Measurements from ENCODE around the gene MTCH1. TPM values are rescaled to one million over a fixed set of nuclear protein-coding genes. Genes with fewer than 3 reads are reported as not detected.
"Not testable (repeated sequence)": the region's sequence is repeated elsewhere in the genome, so short reads cannot be mapped to it uniquely, and the experiment has no call there.

Gene MTCH1
- total and polyA plus RNA-seq, 2 donors: 106 to 184 TPM

- DNase-seq (ENCODE audit: extremely low spot score): no peak
- Histone ChIP-seq H3K4me3 (ENCODE audit: low read depth, low read length) (no peak overlapping the region), H3K36me3 (ENCODE audit: insufficient read depth) (no peaks in the 10 kb centered on the region), H3K4me1 (ENCODE audit: insufficient read depth) (no peaks in the 10 kb centered on the region), H3K27ac (ENCODE audit: low read depth) (no peak overlapping the region)
- WGBS: 89% methylated on average over 3 of the region's 3 CpGs
Observed at GRCh38 chr6:36949636-36950035, 36.4 kb downstream of the MTCH1 start.

- H3K4me3 ChIP-seq (ENCODE audit: low read depth, low read length); H3K36me3 ChIP-seq (ENCODE audit: insufficient read depth); DNase-seq (ENCODE audit: extremely low spot score); H3K4me1 ChIP-seq (ENCODE audit: insufficient read depth); H3K27ac ChIP-seq (ENCODE audit: low read depth): not testable (repeated sequence)
- WGBS: 91% methylated on average over 9 of the region's 9 CpGs
Observed at GRCh38 chr6:36949076-36949475, 36.9 kb downstream of the MTCH1 start.

GRCh38 chr6:36947570-36948351 lies 38.2 kb downstream of the MTCH1 start:
- Histone ChIP-seq H3K4me3 (ENCODE audit: low read depth, low read length) (no peak overlapping the region), H3K27ac (ENCODE audit: low read depth) (no peak overlapping the region), H3K4me1 (ENCODE audit: insufficient read depth) (no peaks in the 10 kb centered on the region), H3K36me3 (ENCODE audit: insufficient read depth) (no peaks in the 10 kb centered on the region)
- 71% methylated on average over 12 of the region's 12 CpGs for WGBS
- DNase-seq (ENCODE audit: extremely low spot score): no peak

- H3K36me3 ChIP-seq (ENCODE audit: insufficient read depth): no peaks in the 10 kb centered on the region
- no peak overlapping the region for H3K27ac ChIP-seq (ENCODE audit: low read depth)
- 88% methylated on average over 4 of the region's 4 CpGs for WGBS
- no peaks in the 10 kb centered on the region for H3K4me1 ChIP-seq (ENCODE audit: insufficient read depth)
- no peak for DNase-seq (ENCODE audit: extremely low spot score)
- no peak overlapping the region for H3K4me3 ChIP-seq (ENCODE audit: low read depth, low read length)
Observed at GRCh38 chr6:36946526-36946925, 39.5 kb downstream of the MTCH1 start.

DNA sequence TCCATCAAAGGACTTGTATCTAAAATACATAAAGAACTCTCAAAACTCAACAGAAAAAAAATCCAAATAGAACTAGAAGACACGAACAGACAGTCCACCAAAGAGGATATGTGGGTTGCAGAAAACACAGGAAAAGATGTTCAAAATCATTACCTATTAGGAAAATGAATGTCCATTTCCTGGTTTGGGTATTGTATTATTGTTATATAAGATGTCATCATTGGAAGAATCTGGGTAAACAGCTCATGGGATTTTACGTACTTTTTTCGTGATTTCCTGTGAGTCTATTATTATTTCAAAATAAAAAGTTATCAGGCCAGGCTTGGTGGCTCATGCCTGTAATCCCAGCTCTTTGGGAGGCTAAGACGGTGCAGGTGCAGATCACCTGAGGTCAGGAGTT lies 40.7 kb downstream of the MTCH1 start:
- Histone ChIP-seq H3K27ac (ENCODE audit: low read depth) (no peak overlapping the region), H3K4me3 (ENCODE audit: low read depth, low read length) (no peak overlapping the region), H3K36me3 (ENCODE audit: insufficient read depth) (no peaks in the 10 kb centered on the region), H3K4me1 (ENCODE audit: insufficient read depth) (no peaks in the 10 kb centered on the region)
- WGBS: 85% methylated on average over 4 of the region's 4 CpGs
- no peak for DNase-seq (ENCODE audit: extremely low spot score)

GRCh38 chr6:36944650-36945049 lies 41.3 kb downstream of the MTCH1 start:
- Histone ChIP-seq H3K4me3 (ENCODE audit: low read depth, low read length) (no peak overlapping the region), H3K27ac (ENCODE audit: low read depth) (no peak overlapping the region), H3K4me1 (ENCODE audit: insufficient read depth) (no peaks in the 10 kb centered on the region), H3K36me3 (ENCODE audit: insufficient read depth) (no peaks in the 10 kb centered on the region)
- 75% methylated on average over 5 of the region's 5 CpGs for WGBS
- no peak for DNase-seq (ENCODE audit: extremely low spot score)

GRCh38 chr6:36942329-36942728 lies 43.7 kb downstream of the MTCH1 start:
- not testable (repeated sequence) for DNase-seq (ENCODE audit: extremely low spot score); H3K4me3 ChIP-seq (ENCODE audit: low read depth, low read length); H3K36me3 ChIP-seq (ENCODE audit: insufficient read depth); H3K4me1 ChIP-seq (ENCODE audit: insufficient read depth); H3K27ac ChIP-seq (ENCODE audit: low read depth)
- 78% methylated on average over 1 of the region's 2 CpGs for WGBS

- H3K4me3 ChIP-seq (ENCODE audit: low read depth, low read length); H3K4me1 ChIP-seq (ENCODE audit: insufficient read depth); H3K36me3 ChIP-seq (ENCODE audit: insufficient read depth); H3K27ac ChIP-seq (ENCODE audit: low read depth); DNase-seq (ENCODE audit: extremely low spot score): not testable (repeated sequence)
- WGBS: 93% methylated on average over 31 of the region's 40 CpGs
Observed at GRCh38 chr6:36941561-36941960, 44.4 kb downstream of the MTCH1 start.

DNA sequence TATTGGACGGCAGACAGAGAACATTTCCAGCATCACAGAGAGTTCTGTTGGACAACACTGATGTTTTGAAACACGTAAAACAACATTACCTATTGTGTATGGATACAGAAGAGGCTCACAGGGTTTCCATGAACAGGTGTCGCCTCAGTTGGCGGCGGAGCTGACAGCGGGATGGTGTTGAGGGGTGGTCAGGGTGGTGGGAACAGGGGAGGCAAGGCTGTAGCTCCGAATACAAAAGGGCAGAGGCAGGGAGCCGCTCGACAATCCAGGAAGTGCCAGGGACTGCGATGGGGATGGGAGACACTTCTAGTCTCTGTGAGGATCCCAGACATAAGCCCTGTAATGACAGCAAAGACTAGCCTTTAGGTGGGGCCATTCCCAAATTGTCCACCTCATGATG lies 46.0 kb downstream of the MTCH1 start:
- H3K27ac ChIP-seq (ENCODE audit: low read depth): no peak overlapping the region
- H3K4me3 ChIP-seq (ENCODE audit: low read depth, low read length): no peak overlapping the region
- H3K4me1 ChIP-seq (ENCODE audit: insufficient read depth): no peaks in the 10 kb centered on the region
- H3K36me3 ChIP-seq (ENCODE audit: insufficient read depth): no peaks in the 10 kb centered on the region
- DNase-seq (ENCODE audit: extremely low spot score): no peak
- WGBS: 88% methylated on average over 10 of the region's 10 CpGs

DNA sequence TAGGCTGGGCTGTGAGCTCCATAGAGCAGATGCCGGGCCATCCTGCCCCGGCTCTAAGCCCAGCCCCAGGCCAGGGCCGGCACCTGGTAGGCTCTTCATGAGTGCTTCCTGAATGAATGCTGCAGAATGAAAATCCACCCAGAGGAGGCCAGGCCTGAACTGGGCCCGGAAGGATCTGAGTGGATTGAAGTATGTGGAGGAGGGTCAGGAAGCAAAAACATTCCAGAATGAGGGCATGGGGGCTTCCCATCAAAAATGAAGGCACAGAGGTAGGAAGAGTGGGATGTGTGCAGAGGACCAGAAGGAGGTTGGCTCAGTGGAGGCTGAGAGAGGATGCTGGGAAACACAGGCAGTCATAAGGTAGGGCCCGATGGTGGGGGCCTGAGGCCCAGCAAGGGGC lies 47.0 kb downstream of the MTCH1 start:
- H3K27ac ChIP-seq (ENCODE audit: low read depth); DNase-seq (ENCODE audit: extremely low spot score); H3K4me1 ChIP-seq (ENCODE audit: insufficient read depth); H3K36me3 ChIP-seq (ENCODE audit: insufficient read depth); H3K4me3 ChIP-seq (ENCODE audit: low read depth, low read length): not testable (repeated sequence)
- WGBS: 91% methylated on average over 5 of the region's 5 CpGs

- no peak overlapping the region for H3K4me3 ChIP-seq (ENCODE audit: low read depth, low read length)
- no peaks in the 10 kb centered on the region for H3K36me3 ChIP-seq (ENCODE audit: insufficient read depth)
- no peaks in the 10 kb centered on the region for H3K4me1 ChIP-seq (ENCODE audit: insufficient read depth)
- WGBS: 82% methylated on average over 4 of the region's 4 CpGs
- DNase-seq (ENCODE audit: extremely low spot score): no peak
- H3K27ac ChIP-seq (ENCODE audit: low read depth): no peak overlapping the region
Observed at GRCh38 chr6:36938536-36938935, 47.5 kb downstream of the MTCH1 start.

GRCh38 chr6:36937896-36938295 lies 48.1 kb downstream of the MTCH1 start:
- H3K4me1 ChIP-seq (ENCODE audit: insufficient read depth): no peaks in the 10 kb centered on the region
- no peak for DNase-seq (ENCODE audit: extremely low spot score)
- H3K4me3 ChIP-seq (ENCODE audit: low read depth, low read length): no peak overlapping the region
- no peak overlapping the region for H3K27ac ChIP-seq (ENCODE audit: low read depth)
- no peaks in the 10 kb centered on the region for H3K36me3 ChIP-seq (ENCODE audit: insufficient read depth)
- 97% methylated on average over 6 of the region's 6 CpGs for WGBS

- H3K36me3 ChIP-seq (ENCODE audit: insufficient read depth): no peaks in the 10 kb centered on the region
- H3K27ac ChIP-seq (ENCODE audit: low read depth): no peak overlapping the region
- WGBS: 89% methylated on average over 5 of the region's 5 CpGs
- no peak for DNase-seq (ENCODE audit: extremely low spot score)
- H3K4me3 ChIP-seq (ENCODE audit: low read depth, low read length): no peak overlapping the region
- no peaks in the 10 kb centered on the region for H3K4me1 ChIP-seq (ENCODE audit: insufficient read depth)
Observed at GRCh38 chr6:36936824-36937223, 49.2 kb downstream of the MTCH1 start.

DNA sequence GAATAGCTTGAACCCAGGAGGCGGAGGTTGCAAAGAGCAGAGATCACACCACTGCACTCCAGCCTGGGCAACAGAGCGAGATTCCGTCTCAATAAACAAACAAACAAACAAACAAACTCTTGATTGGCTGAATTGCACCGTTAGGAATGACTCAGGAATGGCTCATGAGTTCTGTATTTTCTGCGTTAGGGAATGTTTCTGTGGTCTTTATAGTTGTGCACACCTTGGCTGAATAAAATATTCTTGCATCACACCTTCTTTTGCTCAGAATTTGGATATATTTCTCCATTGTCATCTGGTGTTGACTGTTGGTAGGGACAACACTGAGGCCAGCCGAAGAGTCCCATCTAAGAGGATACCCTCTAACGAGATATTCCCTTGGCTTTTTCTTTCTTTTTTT lies 51.1 kb downstream of the MTCH1 start:
- DNase-seq (ENCODE audit: extremely low spot score): no peak
- Histone ChIP-seq H3K4me3 (ENCODE audit: low read depth, low read length) (no peak overlapping the region), H3K4me1 (ENCODE audit: insufficient read depth) (no peaks in the 10 kb centered on the region), H3K36me3 (ENCODE audit: insufficient read depth) (no peaks in the 10 kb centered on the region), H3K27ac (ENCODE audit: low read depth) (no peak overlapping the region)
- WGBS: 87% methylated on average over 7 of the region's 7 CpGs

DNA sequence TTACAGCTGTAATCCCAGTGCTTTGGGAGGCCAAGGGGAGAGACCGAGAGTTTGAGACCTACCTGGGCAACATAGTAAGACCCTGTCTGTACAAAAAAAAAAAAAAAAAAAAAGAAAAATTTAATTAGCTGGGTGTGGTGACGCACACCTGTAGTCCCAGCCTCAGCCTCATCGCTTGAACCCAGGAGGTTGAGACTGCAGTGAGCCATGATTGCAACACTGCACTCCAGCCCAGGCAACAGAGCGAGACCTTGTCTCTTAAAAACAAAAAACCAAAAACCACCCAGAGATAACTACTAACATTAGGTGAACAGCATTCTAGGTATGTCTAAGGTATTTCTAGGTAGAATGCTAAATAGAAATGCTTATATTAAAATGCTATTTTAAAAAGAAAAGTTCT lies 52.5 kb downstream of the MTCH1 start:
- WGBS: 98% methylated on average over 4 of the region's 4 CpGs
- no peak overlapping the region for H3K27ac ChIP-seq (ENCODE audit: low read depth)
- no peak overlapping the region for H3K4me3 ChIP-seq (ENCODE audit: low read depth, low read length)
- no peaks in the 10 kb centered on the region for H3K4me1 ChIP-seq (ENCODE audit: insufficient read depth)
- no peak for DNase-seq (ENCODE audit: extremely low spot score)
- H3K36me3 ChIP-seq (ENCODE audit: insufficient read depth): no peaks in the 10 kb centered on the region

Measured in urinary bladder (tissue), 4 donors.